ENCODE results near the gene TMEM9.

Gene TMEM9

DNA sequence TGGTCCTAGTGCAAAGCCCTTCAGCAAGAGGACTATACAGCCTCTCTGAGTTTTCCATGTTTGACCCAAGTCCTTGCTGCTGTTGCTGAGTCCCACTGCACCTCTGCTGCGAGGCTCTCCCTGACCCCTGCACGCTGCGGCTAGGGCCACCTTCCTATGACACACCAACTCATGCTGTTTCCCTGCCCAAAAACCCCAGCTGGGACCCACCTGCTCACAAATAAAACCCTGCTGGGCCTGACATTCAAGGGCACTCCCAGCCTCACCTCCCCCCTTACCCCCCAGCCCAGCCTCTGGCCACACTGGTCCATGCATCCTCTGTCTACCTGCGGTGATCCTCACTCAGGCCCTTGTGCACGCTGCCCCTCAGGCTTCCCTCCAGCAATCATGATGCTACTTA, 15.0 kb downstream of the TMEM9 start:
- DNase-seq (ENCODE audit: extremely low spot score), result no peak
- ChIA-PET CTCF (no interaction called here), POLR2A (no interaction called here)
- no peak for TF ChIP-seq NFRKB (IDR thresholded peaks at IDR 0.05)
- TF ChIP-seq FOXA1 (IDR thresholded peaks at IDR 0.05), result no peak
- TF ChIP-seq CTBP1 (IDR thresholded peaks at IDR 0.05; ENCODE audit: borderline replicate concordance), result no peak
- TF ChIP-seq LEF1 (IDR thresholded peaks at IDR 0.05; ENCODE audit: borderline replicate concordance), result no peak
- TF ChIP-seq, protein P1, sequence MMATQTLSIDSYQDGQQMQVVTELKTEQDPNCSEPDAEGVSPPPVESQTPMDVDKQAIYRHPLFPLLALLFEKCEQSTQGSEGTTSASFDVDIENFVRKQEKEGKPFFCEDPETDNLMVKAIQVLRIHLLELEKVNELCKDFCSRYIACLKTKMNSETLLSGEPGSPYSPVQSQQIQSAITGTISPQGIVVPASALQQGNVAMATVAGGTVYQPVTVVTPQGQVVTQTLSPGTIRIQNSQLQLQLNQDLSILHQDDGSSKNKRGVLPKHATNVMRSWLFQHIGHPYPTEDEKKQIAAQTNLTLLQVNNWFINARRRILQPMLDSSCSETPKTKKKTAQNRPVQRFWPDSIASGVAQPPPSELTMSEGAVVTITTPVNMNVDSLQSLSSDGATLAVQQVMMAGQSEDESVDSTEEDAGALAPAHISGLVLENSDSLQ (IDR thresholded peaks at IDR 0.05), result no peak
- no peak for TF ChIP-seq TARDBP (IDR thresholded peaks at IDR 0.05)
- TF ChIP-seq BHLHE40 (IDR thresholded peaks at IDR 0.05; ENCODE audit: borderline replicate concordance), result no peak
- TF ChIP-seq FOXM1 (IDR thresholded peaks at IDR 0.05; ENCODE audit: borderline replicate concordance), result no peak
- TF ChIP-seq ZNF384 (IDR thresholded peaks at IDR 0.05), result no peak
- TF ChIP-seq SP1 (IDR thresholded peaks at IDR 0.05), result no peak
- no peak for TF ChIP-seq FOXK2 (IDR thresholded peaks at IDR 0.05)

DNA sequence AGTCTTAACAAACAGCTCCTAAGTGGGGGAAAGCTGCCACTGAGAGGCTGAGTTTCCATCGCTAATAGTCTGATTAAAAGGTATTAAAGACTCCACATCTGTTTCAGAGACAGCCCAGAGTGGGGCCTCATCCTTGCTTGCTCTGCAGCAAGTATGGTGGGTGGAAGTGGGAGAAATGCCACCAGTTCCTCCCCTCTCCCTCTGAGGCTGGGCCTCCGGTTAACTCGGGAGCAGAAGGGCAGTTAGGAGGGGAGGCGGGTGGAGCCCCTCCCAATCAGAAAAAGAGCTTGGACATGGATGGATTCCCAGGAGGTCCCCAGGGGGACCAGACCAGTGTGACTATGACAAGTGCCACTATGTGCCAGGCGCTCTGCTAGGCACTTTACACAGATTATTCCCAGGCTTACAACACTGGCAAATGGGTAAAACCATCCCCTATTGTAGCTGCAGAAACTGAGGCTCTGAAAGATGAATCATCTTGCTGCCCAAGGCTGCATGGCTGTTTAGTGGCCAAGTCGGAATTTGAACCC, 15.9 kb downstream of the TMEM9 start:
- no peak for DNase-seq (ENCODE audit: extremely low spot score)
- ChIA-PET CTCF (no interaction called here), POLR2A (interaction anchor here (1.0 to 1.5 kb wide), 2 partner anchors 9 to 16 kb away, joined by 3 to 4 read pairs; partner anchors contain the start of gene TMEM9)
- TF ChIP-seq SP1 (IDR thresholded peaks at IDR 0.05) (no peak), SUZ12 (IDR thresholded peaks at IDR 0.05) (no peak), LEF1 (IDR thresholded peaks at IDR 0.05; ENCODE audit: borderline replicate concordance) (no peak), CTBP1 (IDR thresholded peaks at IDR 0.05; ENCODE audit: borderline replicate concordance) (no peak), ARNT (IDR thresholded peaks at IDR 0.05) (no peak), TARDBP (IDR thresholded peaks at IDR 0.05) (no peak), FOXM1 (IDR thresholded peaks at IDR 0.05; ENCODE audit: borderline replicate concordance) (no peak), L3MBTL2 (conservative IDR thresholded peaks at IDR 0.05) (no peak), BHLHE40 (IDR thresholded peaks at IDR 0.05; ENCODE audit: borderline replicate concordance) (no peak), ZNF384 (IDR thresholded peaks at IDR 0.05) (no peak), FOXK2 (IDR thresholded peaks at IDR 0.05) (no peak), HDGF (IDR thresholded peaks at IDR 0.05; ENCODE audit: borderline replicate concordance) (no peak), ELF4 (IDR thresholded peaks at IDR 0.05) (no peak)
- TF ChIP-seq, protein P1 (IDR thresholded peaks at IDR 0.05), result no peak

DNA sequence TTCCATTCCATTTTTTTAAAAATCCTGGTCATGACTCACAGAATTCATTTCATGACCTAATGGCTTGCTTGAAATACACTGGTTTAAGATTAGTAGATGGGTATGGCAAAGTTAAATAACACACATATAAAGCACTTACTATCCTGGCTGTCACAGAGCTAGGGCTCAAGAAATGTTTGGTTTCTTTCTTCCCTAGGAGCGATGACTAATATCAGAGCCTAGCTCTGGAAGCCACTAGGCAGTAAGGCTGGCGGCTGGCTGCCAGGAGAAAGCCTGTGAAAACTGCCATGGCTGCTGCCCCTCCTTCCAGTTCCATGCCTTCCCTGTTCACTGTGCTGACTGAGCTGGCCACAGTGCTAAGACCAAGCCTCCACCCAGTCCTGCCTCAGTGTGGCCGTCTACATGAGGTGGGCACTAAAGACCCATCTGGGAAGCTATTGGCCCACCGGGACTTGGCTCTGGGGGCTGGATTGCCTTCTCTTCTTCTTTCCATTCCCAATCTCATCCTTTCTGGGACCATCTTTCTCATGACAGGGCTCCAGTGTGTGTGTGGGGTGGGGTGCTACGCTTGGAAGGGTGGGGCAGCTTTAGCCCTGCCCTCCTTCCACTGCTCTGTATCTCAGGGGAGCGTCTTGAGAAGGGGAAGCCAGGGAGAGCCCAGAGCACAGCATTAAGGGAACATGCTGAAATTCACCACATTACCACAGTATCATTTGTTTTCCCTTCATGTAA, 16.5 kb downstream of the TMEM9 start:
- POLR2A ChIA-PET, result interaction anchor here (1.0 to 1.5 kb wide), 2 partner anchors 9 to 17 kb away, joined by 3 to 4 read pairs; partner anchors contain the start of gene TMEM9
- TF ChIP-seq NFRKB (IDR thresholded peaks at IDR 0.05) (no peak), SP1 (IDR thresholded peaks at IDR 0.05) (no peak), L3MBTL2 (conservative IDR thresholded peaks at IDR 0.05) (no peak), FOXK2 (IDR thresholded peaks at IDR 0.05) (no peak), SUZ12 (IDR thresholded peaks at IDR 0.05) (no peak), HDGF (IDR thresholded peaks at IDR 0.05; ENCODE audit: borderline replicate concordance) (no peak), ARNT (IDR thresholded peaks at IDR 0.05) (no peak), ZNF384 (IDR thresholded peaks at IDR 0.05) (no peak), CTBP1 (IDR thresholded peaks at IDR 0.05; ENCODE audit: borderline replicate concordance) (no peak), FOXM1 (IDR thresholded peaks at IDR 0.05; ENCODE audit: borderline replicate concordance) (no peak), ELF4 (IDR thresholded peaks at IDR 0.05) (no peak), TARDBP (IDR thresholded peaks at IDR 0.05) (no peak), FOXA1 (IDR thresholded peaks at IDR 0.05) (no peak), BHLHE40 (IDR thresholded peaks at IDR 0.05; ENCODE audit: borderline replicate concordance) (no peak), LEF1 (IDR thresholded peaks at IDR 0.05; ENCODE audit: borderline replicate concordance) (no peak)
- TF ChIP-seq, protein P1 (IDR thresholded peaks at IDR 0.05), result no peak
- CTCF ChIA-PET, result no interaction called here
- no peak for DNase-seq (ENCODE audit: extremely low spot score)

DNA sequence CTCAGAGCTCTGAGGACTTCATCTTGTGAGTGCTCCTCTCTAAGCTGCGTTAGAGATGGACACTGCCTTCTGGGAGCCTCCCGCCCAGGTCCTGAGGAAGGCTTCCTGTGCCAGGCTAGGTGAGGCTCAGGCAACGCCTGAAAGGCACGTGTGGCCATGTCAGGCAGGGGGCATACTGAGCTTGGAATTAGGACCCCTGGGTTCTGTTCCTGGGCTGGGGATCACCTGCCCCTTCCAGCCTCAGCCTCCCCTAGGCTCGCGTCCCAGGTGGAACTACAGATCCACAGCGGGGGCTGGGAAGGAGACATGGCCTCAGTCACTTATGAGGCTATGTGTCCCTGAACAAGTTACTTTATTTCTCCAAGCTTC, 17.3 kb downstream of the TMEM9 start:
- DNase-seq (ENCODE audit: extremely low spot score), result no peak

More for the DNA sequence above, 17.3 kb downstream of the TMEM9 start:
- ChIA-PET CTCF (interaction anchor here (1.3 kb wide), 1 partner anchor 86 kb away, joined by 3 read pairs; no protein-coding TSS in a partner anchor), POLR2A (no interaction called here)
- TF ChIP-seq CTBP1 (IDR thresholded peaks at IDR 0.05; ENCODE audit: borderline replicate concordance) (no peak), LEF1 (IDR thresholded peaks at IDR 0.05; ENCODE audit: borderline replicate concordance) (no peak), L3MBTL2 (conservative IDR thresholded peaks at IDR 0.05) (no peak), FOXM1 (IDR thresholded peaks at IDR 0.05; ENCODE audit: borderline replicate concordance) (no peak), HDGF (IDR thresholded peaks at IDR 0.05; ENCODE audit: borderline replicate concordance) (no peak), ELF4 (IDR thresholded peaks at IDR 0.05) (no peak), ZNF384 (IDR thresholded peaks at IDR 0.05) (no peak), FOXK2 (IDR thresholded peaks at IDR 0.05) (no peak), SP1 (IDR thresholded peaks at IDR 0.05) (no peak), BHLHE40 (IDR thresholded peaks at IDR 0.05; ENCODE audit: borderline replicate concordance) (no peak), TARDBP (IDR thresholded peaks at IDR 0.05) (no peak), SUZ12 (IDR thresholded peaks at IDR 0.05) (no peak), FOXA1 (IDR thresholded peaks at IDR 0.05) (no peak), ARNT (IDR thresholded peaks at IDR 0.05) (no peak), NFRKB (IDR thresholded peaks at IDR 0.05) (no peak)
- TF ChIP-seq, protein P1 (IDR thresholded peaks at IDR 0.05), result no peak

Measured in HEK293T (cell line).